ENCODE data around the gene ARFRP1. TPM values are rescaled to one million over a fixed set of nuclear protein-coding genes. Genes with fewer than 3 reads are reported as not detected.
"Not testable (repeated sequence)": the region's sequence is repeated elsewhere in the genome, so short reads cannot be mapped to it uniquely, and the experiment has no call there.

ARFRP1 gene
- total RNA-seq, 4 donors from 2014 or later, result 26.9 to 35.1 (median 27.8) TPM

GRCh38 chr20:63732118-63733095 lies 24.6 kb upstream of the ARFRP1 start:
- Histone ChIP-seq H3K4me1 (no peaks in the 10 kb centered on the region), H3K36me3 (peaks cover 0 to 35% of the 10 kb centered on the region in 2 donors), H3K27ac (no peak overlapping the region), H3K27me3 (no peaks in the 10 kb centered on the region), H3K4me3 (no peak overlapping the region), H3K9me3 (no peaks in the 10 kb centered on the region)
- no peak for DNase-seq
- no peak for TF ChIP-seq CTCF (IDR thresholded peaks at IDR 0.05 in 4 of 5, conservative IDR thresholded peaks at IDR 0.05 in 1 of 5)
- TF ChIP-seq POLR2A (IDR thresholded peaks at IDR 0.05), result no peak
- ATAC-seq, result no peak
- in situ Hi-C loops (cut with MboI; ENCODE audit: low sequenced_read_pairs in 4 of 4), result no loop called here
- intact Hi-C loops (cut with DNase I; ENCODE audit: low total_unique reads), result no loop called here

- H3K27me3 ChIP-seq, result no peaks in the 10 kb centered on the region
- peaks cover 0 to 35% of the 10 kb centered on the region in 2 donors for H3K36me3 ChIP-seq
- H3K4me1 ChIP-seq, result no peaks in the 10 kb centered on the region
- no peak overlapping the region for H3K27ac ChIP-seq
- H3K4me3 ChIP-seq, result no peak overlapping the region
- in situ Hi-C loops (cut with MboI; ENCODE audit: low sequenced_read_pairs in 4 of 4), result no loop called here
- intact Hi-C loops (cut with DNase I; ENCODE audit: low total_unique reads), result no loop called here
- ATAC-seq (no peak), DNase-seq (no peak)
- no peaks in the 10 kb centered on the region for H3K9me3 ChIP-seq
- TF ChIP-seq POLR2A (IDR thresholded peaks at IDR 0.05) (no peak), CTCF (IDR thresholded peaks at IDR 0.05 in 4 of 5, conservative IDR thresholded peaks at IDR 0.05 in 1 of 5) (no peak)
These were observed 23.6 kb upstream of the ARFRP1 start for GRCh38 chr20:63731410-63731809.

GRCh38 chr20:63730189-63730733 lies 22.5 kb upstream of the ARFRP1 start:
- intact Hi-C loops (cut with DNase I; ENCODE audit: low total_unique reads); H3K4me3 ChIP-seq; DNase-seq; ATAC-seq; H3K27me3 ChIP-seq; H3K4me1 ChIP-seq; H3K9me3 ChIP-seq; H3K27ac ChIP-seq; in situ Hi-C loops (cut with MboI; ENCODE audit: low sequenced_read_pairs in 4 of 4): not testable (repeated sequence)
- peaks cover 0 to 29% of the 10 kb centered on the region in 2 donors for H3K36me3 ChIP-seq

GRCh38 chr20:63722967-63723622 lies 15.3 kb upstream of the ARFRP1 start:
- ATAC-seq; H3K27ac ChIP-seq; H3K27me3 ChIP-seq; in situ Hi-C loops (cut with MboI; ENCODE audit: low sequenced_read_pairs in 4 of 4); intact Hi-C loops (cut with DNase I; ENCODE audit: low total_unique reads); DNase-seq; H3K9me3 ChIP-seq; H3K4me3 ChIP-seq; H3K4me1 ChIP-seq: not testable (repeated sequence)
- peaks cover 0 to 40% of the 10 kb centered on the region in 2 donors for H3K36me3 ChIP-seq

GRCh38 chr20:63718996-63719395 lies 11.2 kb upstream of the ARFRP1 start:
- Histone ChIP-seq H3K4me1 (no peaks in the 10 kb centered on the region), H3K27ac (no peak overlapping the region), H3K27me3 (no peaks in the 10 kb centered on the region), H3K36me3 (peaks cover 0 to 60% of the 10 kb centered on the region in 2 donors), H3K9me3 (no peaks in the 10 kb centered on the region), H3K4me3 (no peak overlapping the region)
- no peak for TF ChIP-seq POLR2A (IDR thresholded peaks at IDR 0.05)
- TF ChIP-seq CTCF (IDR thresholded peaks at IDR 0.05 in 4 of 5, conservative IDR thresholded peaks at IDR 0.05 in 1 of 5), result no peak
- ATAC-seq (no peak), DNase-seq (no peak)
- intact Hi-C loops (cut with DNase I; ENCODE audit: low total_unique reads), result no loop called here
- in situ Hi-C loops (cut with MboI; ENCODE audit: low sequenced_read_pairs in 4 of 4), result loop anchor here in 1 of 4 donors (10.0 kb wide), 1 partner anchor 64 kb away; the partner anchor contains the start of genes RTEL1 and STMN3

Data from gastrocnemius medialis (tissue), 4 donors.